ENCODE measurements around the gene SLC12A6.

The SLC12A6 gene

DNA sequence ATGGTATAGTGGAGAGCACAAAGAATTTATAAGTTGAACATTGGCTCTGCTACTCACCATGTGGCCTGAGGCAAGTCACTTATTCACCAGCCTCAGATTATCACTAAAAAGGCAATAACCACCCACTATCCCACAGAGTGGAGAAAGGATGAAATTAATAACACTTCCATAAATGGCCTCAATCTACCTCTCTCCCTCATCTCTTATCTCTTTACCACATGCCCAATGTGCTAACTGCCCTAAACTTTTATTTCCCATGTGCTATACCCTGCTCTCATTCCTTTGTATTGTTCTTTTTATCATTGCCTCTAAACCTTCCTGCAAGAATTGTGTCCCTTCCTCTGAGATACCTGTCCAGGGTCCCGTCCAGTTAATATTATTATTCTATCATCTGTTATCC is 26.0 kb downstream of the SLC12A6 start:
- no peak for DNase-seq (ENCODE audit: extremely low spot score)
- TF ChIP-seq CTCF (IDR thresholded peaks at IDR 0.05; ENCODE audit: control extremely low read depth, extremely low read depth, low read depth, missing control alignments): no peak
- POLR2A ChIA-PET: no interaction called here
- CTCF ChIA-PET: no interaction called here

GRCh38 chr15:34304613-34305012 is 33.0 kb downstream of the SLC12A6 start:
- TF ChIP-seq CTCF (IDR thresholded peaks at IDR 0.05; ENCODE audit: control extremely low read depth, extremely low read depth, low read depth, missing control alignments): no peak
- ChIA-PET POLR2A (no interaction called here), CTCF (interaction anchor here (0.9 to 1.9 kb wide), 3 partner anchors 10 to 14 kb away, joined by 3 to 5 read pairs (median 3); no protein-coding TSS in a partner anchor)
- no peak for DNase-seq (ENCODE audit: extremely low spot score)

GRCh38 chr15:34301058-34301457 is 36.5 kb downstream of the SLC12A6 start:
- no peak for DNase-seq (ENCODE audit: extremely low spot score)
- TF ChIP-seq CTCF (IDR thresholded peaks at IDR 0.05; ENCODE audit: control extremely low read depth, extremely low read depth, low read depth, missing control alignments): no peak
- ChIA-PET CTCF (interaction anchor here (0.9 to 1.6 kb wide), 4 partner anchors 8 to 66 kb away, joined by 3 to 5 read pairs (median 4); partner anchors contain the start of gene LPCAT4), POLR2A (no interaction called here)

GRCh38 chr15:34297059-34297458 is 40.5 kb downstream of the SLC12A6 start:
- TF ChIP-seq CTCF (IDR thresholded peaks at IDR 0.05; ENCODE audit: control extremely low read depth, extremely low read depth, low read depth, missing control alignments): no peak
- ChIA-PET CTCF (no interaction called here), POLR2A (no interaction called here)
- DNase-seq (ENCODE audit: extremely low spot score): no peak

DNA sequence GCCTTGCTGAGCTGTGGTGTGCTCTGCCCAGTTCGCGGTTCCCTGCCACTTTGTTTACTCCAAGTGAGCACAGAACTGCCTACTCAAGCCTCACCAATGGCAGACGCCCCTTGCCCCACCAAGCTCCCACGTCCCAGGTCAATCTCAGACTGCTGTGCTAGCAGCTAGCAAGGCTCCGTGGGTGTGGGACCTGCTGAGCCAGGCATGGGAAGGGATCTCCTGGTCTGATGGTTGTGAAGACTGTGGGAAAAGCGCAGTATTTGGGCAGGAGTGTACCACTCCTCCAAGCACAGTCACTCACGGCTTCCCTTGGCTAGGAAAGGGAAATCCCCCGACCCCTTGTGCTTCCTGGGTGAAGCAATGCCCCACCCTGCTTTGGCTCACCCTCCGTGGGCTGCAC is 45.0 kb downstream of the SLC12A6 start:
- POLR2A ChIA-PET: no interaction called here

GRCh38 chr15:34284937-34285336 is 52.6 kb downstream of the SLC12A6 start:
- DNase-seq (ENCODE audit: extremely low spot score): no peak
- ChIA-PET CTCF (interaction anchor here (0.7 to 1.5 kb wide), 3 partner anchors 14 to 43 kb away, joined by 3 to 5 read pairs (median 4); no protein-coding TSS in a partner anchor), POLR2A (no interaction called here)
- TF ChIP-seq CTCF (IDR thresholded peaks at IDR 0.05; ENCODE audit: control extremely low read depth, extremely low read depth, low read depth, missing control alignments): no peak

More for the DNA sequence above, 45.0 kb downstream of the SLC12A6 start:
- TF ChIP-seq CTCF (IDR thresholded peaks at IDR 0.05; ENCODE audit: control extremely low read depth, extremely low read depth, low read depth, missing control alignments): no peak
- CTCF ChIA-PET: no interaction called here
- DNase-seq (ENCODE audit: extremely low spot score): no peak

GRCh38 chr15:34282384-34282783 is 55.2 kb downstream of the SLC12A6 start:
- POLR2A ChIA-PET: no interaction called here
- DNase-seq (ENCODE audit: extremely low spot score): no peak
- TF ChIP-seq CTCF (IDR thresholded peaks at IDR 0.05; ENCODE audit: control extremely low read depth, extremely low read depth, low read depth, missing control alignments): no peak
- CTCF ChIA-PET: interaction anchor here (1.8 to 3.1 kb wide), 4 partner anchors 16 to 47 kb away, joined by 3 to 16 read pairs (median 7); no protein-coding TSS in a partner anchor
